GM18502 (cell line): ENCODE measurements around the gene TTC39A.

Source experiments
- ATAC-seq: cut with Tn5 transposase; IDR thresholded peaks from one replicate; pipeline ENCODE4 v1.9.1; 2021; ENCODE audit warnings: mild to moderate bottlenecking; ENCODE audit not compliant: unreplicated experiment, poor library complexity

Gene TTC39A

GRCh38 chr1:51299981-51300670, 30.2 kb downstream of the TTC39A start:
- no peak for ATAC-seq

- ATAC-seq = no peak
Observed at GRCh38 chr1:51299185-51299885, 31.0 kb downstream of the TTC39A start.

- no peak for ATAC-seq
Observed at GRCh38 chr1:51298322-51298705, 32.0 kb downstream of the TTC39A start.

GRCh38 chr1:51297401-51298321, 32.7 kb downstream of the TTC39A start:
- no peak for ATAC-seq

- ATAC-seq = peak; percentile 67
Observed at GRCh38 chr1:51296383-51297357, 33.7 kb downstream of the TTC39A start.

- no peak for ATAC-seq
Observed at GRCh38 chr1:51295926-51296325, 34.4 kb downstream of the TTC39A start.

- no peak for ATAC-seq
Observed at GRCh38 chr1:51294566-51295184, 35.7 kb downstream of the TTC39A start.

- ATAC-seq = no peak
Observed at GRCh38 chr1:51293898-51294515, 36.4 kb downstream of the TTC39A start.

- ATAC-seq = no peak
Observed at GRCh38 chr1:51290489-51290847, 39.9 kb downstream of the TTC39A start.

- ATAC-seq = no peak
Observed at GRCh38 chr1:51289676-51290488, 40.5 kb downstream of the TTC39A start.

- ATAC-seq = no peak
Observed at GRCh38 chr1:51288578-51288977, 41.8 kb downstream of the TTC39A start.

- ATAC-seq = no peak
Observed at GRCh38 chr1:51287966-51288365, 42.4 kb downstream of the TTC39A start.

- ATAC-seq = peak; percentile 93
Observed at GRCh38 chr1:51285055-51285454, 45.3 kb downstream of the TTC39A start.

- ATAC-seq = peak; percentile 44
Observed at GRCh38 chr1:51284487-51284954, 45.8 kb downstream of the TTC39A start.

- ATAC-seq = no peak
Observed at GRCh38 chr1:51283979-51284378, 46.4 kb downstream of the TTC39A start.

GRCh38 chr1:51282605-51283004, 47.8 kb downstream of the TTC39A start:
- no peak for ATAC-seq

- ATAC-seq = no peak
Observed at GRCh38 chr1:51281807-51282206, 48.6 kb downstream of the TTC39A start.

- no peak for ATAC-seq
Observed at GRCh38 chr1:51280321-51280978, 49.9 kb downstream of the TTC39A start.
